Esophagus muscularis mucosa (tissue), 4 donors: ENCODE results near the gene FER.

Source experiments
- CTCF ChIP-seq, 3 experiments: fragments of 200-600 bp in 2 of 3; fragments of 450-650 bp in 1 of 3; sonication (generic) in 2 of 3; IDR thresholded peaks; one replicate each; pipeline ENCODE4 v1.5.1; 2017 to 2019; ENCODE audit warnings: antibody characterized with exemption in 3 of 3, mild to moderate bottlenecking in 2 of 3, moderate library complexity in 1 of 3
- EP300 ChIP-seq: sonication (generic); formaldehyde crosslinking; IDR thresholded peaks from one replicate; pipeline ENCODE4 v1.6.1; 2017; ENCODE audit warnings: antibody characterized with exemption
- POLR2A ChIP-seq: fragments of 450-650 bp; IDR thresholded peaks from one replicate; pipeline ENCODE4 v1.6.1; 2017; ENCODE audit warnings: antibody characterized with exemption, moderate library complexity, mild to moderate bottlenecking, low read depth
- POLR2AphosphoS5 ChIP-seq, 2 donors: sonication (generic); formaldehyde crosslinking; IDR thresholded peaks; one replicate each; pipeline ENCODE4 v1.6.1; 2017; ENCODE audit warnings: antibody characterized with exemption in 2 of 2

DNA sequence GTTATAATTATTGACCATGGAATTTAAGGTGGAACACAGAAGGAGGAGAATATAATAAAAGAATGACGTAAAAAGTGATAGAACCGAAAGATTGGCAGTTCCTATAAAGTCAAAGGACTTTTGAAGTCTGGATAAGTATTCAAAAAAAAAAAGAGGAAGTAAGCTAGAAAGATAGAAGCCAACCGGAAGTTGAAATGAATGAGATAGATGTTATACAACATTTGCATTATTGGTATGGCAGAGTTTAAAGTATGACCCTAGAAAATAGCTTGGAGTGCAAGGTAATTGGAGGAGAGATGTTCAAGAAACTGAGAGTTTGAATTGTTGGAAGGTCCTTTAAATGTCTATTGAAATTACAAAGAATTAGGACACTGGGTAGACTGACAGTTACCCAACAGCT is 293.6 kb downstream of the FER start:
- TF ChIP-seq CTCF (IDR thresholded peaks at IDR 0.05) (no peak), EP300 (no peak), POLR2A (no peak), POLR2AphosphoS5 (IDR thresholded peaks at IDR 0.05) (no peak)
